GM23248 (cell line): ENCODE data around the gene LAMTOR2. TPM values are rescaled to one million over a fixed set of nuclear protein-coding genes. Genes with fewer than 3 reads are reported as not detected.
A peak's percentile ranks its signal among the peaks of the same experiment; 100 is the strongest.

ENCODE experiments used
- DNase-seq: peaks from one replicate; pipeline ENCODE4 v3.0.0-alpha.2; 2015
- H2AFZ ChIP-seq: fragments of 200-600 bp; sonication (generic); 2 replicates; pipeline ENCODE4 v1.6.1; 2016; ENCODE audit warnings: antibody characterized with exemption
- H3F3A ChIP-seq: fragments of 200-600 bp; sonication (generic); 2 replicates; pipeline ENCODE4 v1.6.1; 2016; ENCODE audit warnings: mild to moderate bottlenecking, antibody characterized with exemption, mixed run types; ENCODE audit not compliant: insufficient read depth
- H3K27ac ChIP-seq: fragments of 200-600 bp; sonication (generic); 2 replicates; pipeline ENCODE4 v1.5.1; 2016; ENCODE audit warnings: mild to moderate bottlenecking
- H3K27me3 ChIP-seq: fragments of 200-600 bp; sonication (generic); replicated peaks from 2 replicates; pipeline ENCODE4 v1.6.1; 2016; ENCODE audit warnings: mild to moderate bottlenecking; ENCODE audit not compliant: insufficient read depth
- H3K36me3 ChIP-seq: fragments of 200-600 bp; sonication (generic); 2 replicates; pipeline ENCODE4 v1.6.1; 2016; ENCODE audit warnings: low read depth, mild to moderate bottlenecking
- H3K4me1 ChIP-seq: fragments of 200-600 bp; sonication (generic); 2 replicates; pipeline ENCODE4 v1.6.1; 2016; ENCODE audit warnings: mild to moderate bottlenecking; ENCODE audit not compliant: insufficient read depth
- H3K4me2 ChIP-seq: fragments of 200-600 bp; sonication (generic); one replicate; pipeline ENCODE4 v1.6.1; 2016; ENCODE audit warnings: mild to moderate bottlenecking; ENCODE audit not compliant: unreplicated experiment
- H3K4me3 ChIP-seq: fragments of 200-600 bp; sonication (generic); 2 replicates; pipeline ENCODE4 v1.5.1; 2016; ENCODE audit warnings: mild to moderate bottlenecking
- H3K79me2 ChIP-seq: fragments of 200-600 bp; sonication (generic); 2 replicates; pipeline ENCODE4 v1.6.1; 2016; ENCODE audit warnings: mild to moderate bottlenecking; ENCODE audit not compliant: insufficient read depth
- H3K9ac ChIP-seq: fragments of 200-600 bp; sonication (generic); 2 replicates; pipeline ENCODE4 v1.6.1; 2016; ENCODE audit warnings: mild to moderate bottlenecking
- H3K9me2 ChIP-seq: fragments of 200-600 bp; sonication (generic); 2 replicates; pipeline ENCODE4 v1.6.1; 2016; ENCODE audit warnings: mixed run types, mild to moderate bottlenecking, moderate library complexity; ENCODE audit not compliant: insufficient read depth
- H3K9me3 ChIP-seq: fragments of 200-600 bp; sonication (generic); one replicate; pipeline ENCODE4 v1.6.1; 2017; ENCODE audit warnings: low read depth
- H4K20me1 ChIP-seq: fragments of 200-600 bp; sonication (generic); 2 replicates; pipeline ENCODE4 v1.6.0; 2016; ENCODE audit not compliant: insufficient read depth
- EZH2 ChIP-seq: fragments of 200-600 bp; sonication (generic); IDR thresholded peaks from 2 replicates; pipeline ENCODE4 v1.6.1; 2018; ENCODE audit warnings: antibody characterized with exemption, mild to moderate bottlenecking; ENCODE audit not compliant: insufficient read depth, poor library complexity, severe bottlenecking
- EZH2phosphoT487 ChIP-seq: fragments of 200-600 bp; sonication (generic); IDR thresholded peaks from 2 replicates; pipeline ENCODE4 v1.6.1; 2018; ENCODE audit warnings: antibody characterized with exemption, moderate library complexity, mild to moderate bottlenecking, low read depth; ENCODE audit not compliant: insufficient read depth
- WGBS, 2 experiments: methylation state at CpG; one replicate each; pipeline ENCODE4 v1.1.6; 2015 to 2017; ENCODE audit warnings: low lambda C conversion rate in 2 of 2, low coverage in 1 of 2; ENCODE audit errors: missing lambda C conversion rate in 2 of 2; 5-methylcytosine and 5-hydroxymethylcytosine counted together
- in situ Hi-C: fragments of 300-500 bp; cut with MboI; formaldehyde crosslinking; loops from 2 replicates; pipeline ENCODE4 v1.15.0; 2020
- polyA plus RNA-seq: library from polyadenylated mRNA; unstranded; fragments of >200 nt; fragmentation: Nextera tagmentation; extraction: Ambion mirVana; gene quantifications from 2 replicates; pipeline ENCODE4 v1.2.1, GENCODE V29; 2016
- total RNA-seq: library from RNA; depleted of rRNA; stranded (reverse); fragments of >200 nt; shearing (Covaris generic); gene quantifications from 2 replicates; pipeline ENCODE4 v1.2.3, GENCODE V29; 2014

The LAMTOR2 gene
- total and polyA plus RNA-seq, 2 experiments from 2014 or later: 41.3 to 143 TPM

DNA sequence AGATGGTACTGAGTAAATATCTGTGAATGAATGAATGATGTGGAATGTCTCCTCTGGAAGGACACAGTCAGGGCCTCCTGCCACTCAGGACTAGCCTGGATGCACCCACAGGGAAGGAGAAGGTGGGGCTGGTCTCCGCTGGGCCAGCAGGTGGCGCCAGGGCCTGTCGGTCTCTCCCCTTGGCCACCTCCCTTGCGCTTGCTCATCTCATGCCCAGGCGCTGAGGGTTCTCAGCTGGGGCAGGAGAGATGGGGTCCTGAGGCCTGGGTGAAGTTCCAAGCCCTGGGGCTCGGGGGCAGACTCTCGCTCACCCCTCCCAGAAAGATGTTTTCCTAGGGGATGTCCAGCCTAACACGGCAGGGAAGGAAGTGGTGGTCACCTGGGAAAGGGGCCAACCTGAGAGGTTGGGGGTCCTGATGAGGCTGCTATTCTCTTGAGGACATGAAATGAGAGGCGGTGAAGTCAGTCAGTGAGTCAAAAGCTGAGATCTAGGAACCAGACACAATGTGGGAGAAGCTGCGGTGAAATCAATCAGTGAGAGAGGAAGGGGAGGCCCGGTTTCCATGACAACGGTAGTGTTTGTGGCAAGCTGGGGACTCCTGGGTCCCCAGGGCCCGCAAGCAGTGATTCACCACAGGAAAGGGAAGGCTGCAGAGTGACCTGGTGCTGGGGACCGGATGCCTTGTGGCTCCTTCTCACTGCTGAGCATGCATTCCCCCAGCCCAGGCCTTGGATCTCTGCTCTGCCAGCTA is 42.2 kb downstream of the LAMTOR2 start:
- Histone ChIP-seq H3K27me3 (no peaks in the 10 kb centered on the region), H3K4me3 (no peak overlapping the region), H3F3A (peaks cover 7% of the 10 kb centered on the region; the same call in 1 of the 2 replicates), H3K4me2 (peak overlapping the region; percentile 51), H3K27ac (peak overlapping the region; percentile 82), H3K4me1 (peaks cover 15% of the 10 kb centered on the region), H3K36me3 (no peaks in the 10 kb centered on the region), H3K9ac (peak overlapping the region; percentile 81), H3K9me2 (no peaks in the 10 kb centered on the region), H3K9me3 (no peaks in the 10 kb centered on the region), H3K79me2 (peaks cover 14% of the 10 kb centered on the region; the same call in 1 of the 2 replicates), H2AFZ (peak overlapping the region; percentile 48; the same call in 1 of the 2 replicates), H4K20me1 (no peaks in the 10 kb centered on the region)
- in situ Hi-C loops: loop anchor here (5.0 to 10.0 kb wide), 2 partner anchors 35 to 128 kb away; no protein-coding TSS in a partner anchor
- WGBS, 2 experiments: 15 to 17% methylated on average over 14 of the region's 14 CpGs
- TF ChIP-seq EZH2: no peak
- no peak for TF ChIP-seq EZH2phosphoT487
- peak; percentile 94 for DNase-seq

DNA sequence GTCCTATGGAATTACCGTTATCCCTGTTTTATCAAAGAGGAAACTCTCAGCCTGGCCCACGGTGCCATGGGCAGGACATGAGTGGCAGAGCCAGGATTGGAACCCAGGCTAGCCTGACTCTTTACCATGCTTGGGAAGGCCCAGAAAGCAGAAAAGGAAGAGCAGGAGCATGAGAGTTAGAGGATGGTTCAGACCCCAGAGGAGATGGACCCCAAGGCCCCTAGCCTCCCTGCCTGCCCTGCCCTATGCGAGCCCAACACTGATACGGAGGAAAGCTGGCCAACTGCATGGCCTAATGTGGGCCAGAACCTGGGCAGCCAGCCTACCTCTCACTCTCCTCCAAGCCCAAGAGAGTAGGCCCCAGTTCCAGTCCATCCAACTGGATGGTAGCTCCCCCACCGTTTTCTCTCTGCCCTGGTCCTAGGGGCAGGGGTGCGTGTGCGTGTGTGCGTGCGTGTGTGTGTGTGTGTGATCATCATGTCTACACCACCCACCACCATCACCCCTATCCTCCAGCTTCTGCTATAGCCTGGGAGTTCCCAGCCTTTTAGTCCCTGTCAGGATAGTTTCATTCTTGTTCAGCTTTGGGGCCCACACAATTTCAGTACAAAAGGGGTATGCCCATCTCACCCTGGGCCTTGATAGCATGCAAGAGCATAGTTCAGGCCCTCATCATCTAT is 43.1 kb downstream of the LAMTOR2 start:
- Histone ChIP-seq H3K27ac (peak overlapping the region; percentile 82), H3K4me2 (no peak overlapping the region), H3K4me1 (peaks cover 23% of the 10 kb centered on the region), H3K9me2 (no peaks in the 10 kb centered on the region), H3K27me3 (no peaks in the 10 kb centered on the region), H3K4me3 (no peak overlapping the region), H3K36me3 (no peaks in the 10 kb centered on the region), H4K20me1 (no peaks in the 10 kb centered on the region), H3K9ac (peak overlapping the region; percentile 81), H3F3A (peaks cover 7% of the 10 kb centered on the region; the same call in 1 of the 2 replicates), H3K79me2 (peaks cover 14% of the 10 kb centered on the region; the same call in 1 of the 2 replicates), H2AFZ (no peak overlapping the region), H3K9me3 (no peaks in the 10 kb centered on the region)
- 95 to 97% methylated on average over 9 of the region's 9 CpGs for WGBS, 2 experiments
- TF ChIP-seq EZH2phosphoT487: no peak
- no peak for TF ChIP-seq EZH2
- DNase-seq: no peak
- in situ Hi-C loops: loop anchor here (5.0 to 10.0 kb wide), 2 partner anchors 35 to 127 kb away; no protein-coding TSS in a partner anchor

DNA sequence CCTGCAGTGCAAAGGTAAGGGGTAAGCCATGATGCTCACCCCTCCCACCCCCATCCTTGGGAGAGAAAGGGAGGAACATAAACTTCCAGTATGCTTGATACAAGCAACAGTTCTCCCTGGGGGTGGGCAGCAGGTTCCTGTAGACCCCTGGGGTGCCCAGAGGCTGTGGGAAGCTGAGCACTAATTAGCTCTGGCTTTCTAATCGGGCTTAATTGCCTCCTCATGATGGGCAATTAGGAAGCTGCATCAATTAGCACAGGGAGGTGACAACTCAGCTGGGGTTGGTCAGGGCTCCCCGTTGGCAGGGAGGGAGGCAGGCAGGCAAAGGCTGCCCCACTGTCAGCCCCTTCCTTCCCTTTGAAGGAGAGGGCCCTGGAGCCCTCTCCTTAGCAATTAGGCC is 44.2 kb downstream of the LAMTOR2 start:
- no peaks in the 10 kb centered on the region for H3K27me3 ChIP-seq
- peaks cover 7% of the 10 kb centered on the region; the same call in 1 of the 2 replicates for H3F3A ChIP-seq
- no peaks in the 10 kb centered on the region for H3K9me2 ChIP-seq
- 92 to 100% methylated on average over 2 of the region's 2 CpGs for WGBS, 2 experiments
- TF ChIP-seq EZH2: no peak
- TF ChIP-seq EZH2phosphoT487: no peak
- H3K36me3 ChIP-seq: no peaks in the 10 kb centered on the region
- peaks cover 34% of the 10 kb centered on the region for H3K4me1 ChIP-seq
- no peak for DNase-seq
- H3K4me2 ChIP-seq: no peak overlapping the region
- in situ Hi-C loops: loop anchor here (5.0 to 10.0 kb wide), 2 partner anchors 34 to 126 kb away; no protein-coding TSS in a partner anchor
- H3K4me3 ChIP-seq: no peak overlapping the region
- no peaks in the 10 kb centered on the region for H4K20me1 ChIP-seq
- no peaks in the 10 kb centered on the region for H3K9me3 ChIP-seq
- peaks cover 14% of the 10 kb centered on the region; the same call in 1 of the 2 replicates for H3K79me2 ChIP-seq
- no peak overlapping the region for H3K27ac ChIP-seq
- no peak overlapping the region for H3K9ac ChIP-seq
- H2AFZ ChIP-seq: no peak overlapping the region

DNA sequence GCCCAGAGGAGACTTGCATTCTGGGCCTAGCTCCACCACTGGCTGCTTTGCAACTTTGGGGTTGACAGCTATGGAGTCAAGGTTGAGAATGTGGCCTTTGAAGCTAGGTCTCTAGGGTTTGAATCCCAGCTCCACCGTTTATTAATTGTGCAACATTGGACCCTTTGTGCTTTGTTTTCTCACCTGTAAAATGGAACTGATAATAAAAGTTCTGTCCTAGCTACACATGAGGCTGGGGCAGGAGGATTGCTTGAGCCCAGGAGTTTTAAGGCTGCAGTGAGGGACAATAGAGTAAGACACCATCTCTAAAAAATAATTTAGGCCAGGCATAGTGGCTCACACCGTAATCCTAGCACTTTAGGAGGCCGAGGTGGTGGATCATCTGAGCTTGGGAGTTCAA is 44.7 kb downstream of the LAMTOR2 start:
- Histone ChIP-seq H3F3A (peaks cover 7% of the 10 kb centered on the region; the same call in 1 of the 2 replicates), H4K20me1 (no peaks in the 10 kb centered on the region), H3K36me3 (no peaks in the 10 kb centered on the region), H3K79me2 (peaks cover 14% of the 10 kb centered on the region), H3K9me3 (no peaks in the 10 kb centered on the region), H3K4me1 (peaks cover 37% of the 10 kb centered on the region), H3K9me2 (no peaks in the 10 kb centered on the region), H3K9ac (no peak overlapping the region), H3K27me3 (no peaks in the 10 kb centered on the region), H3K27ac (no peak overlapping the region), H3K4me3 (no peak overlapping the region), H2AFZ (no peak overlapping the region), H3K4me2 (no peak overlapping the region)
- no peak for DNase-seq
- in situ Hi-C loops: loop anchor here (5.0 to 10.0 kb wide), 2 partner anchors 33 to 126 kb away; no protein-coding TSS in a partner anchor
- TF ChIP-seq EZH2: no peak
- no peak for TF ChIP-seq EZH2phosphoT487
- WGBS, 2 experiments: 66 to 71% methylated on average over 3 of the region's 3 CpGs
